Measurements from ENCODE around the gene KPNA3. TPM values are rescaled to one million over a fixed set of nuclear protein-coding genes. Genes with fewer than 3 reads are reported as not detected.
"Not testable (repeated sequence)": the region's sequence is repeated elsewhere in the genome, so short reads cannot be mapped to it uniquely, and the experiment has no call there.

KPNA3 gene
- polyA plus RNA-seq, 3 donors = 31.2 to 32.3 (median 31.6) TPM

- DNase-seq = no peak
Observed at GRCh38 chr13:49760558-49760957, 31.9 kb downstream of the KPNA3 start.

- DNase-seq = no peak
Observed at GRCh38 chr13:49759503-49759902, 33.0 kb downstream of the KPNA3 start.

DNA sequence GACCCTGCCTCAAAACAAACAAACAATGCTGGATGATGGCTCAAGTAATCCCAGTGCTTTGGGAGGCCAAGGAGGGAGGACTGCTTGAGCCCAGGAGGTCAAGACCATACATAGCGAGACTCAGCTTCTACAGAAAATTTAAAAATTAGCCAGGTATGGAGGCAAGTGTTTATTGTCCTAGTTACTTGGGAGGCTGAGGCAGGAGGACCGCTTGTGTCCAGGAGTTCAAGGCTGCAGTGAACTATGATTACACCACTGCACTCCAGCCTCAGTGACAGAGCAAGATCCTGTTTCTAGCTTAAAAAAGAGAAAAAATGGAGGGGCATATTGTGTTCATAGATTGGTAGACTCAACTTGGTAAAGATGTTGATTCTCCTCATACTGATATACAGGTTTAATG is 36.2 kb downstream of the KPNA3 start:
- DNase-seq = no peak

DNA sequence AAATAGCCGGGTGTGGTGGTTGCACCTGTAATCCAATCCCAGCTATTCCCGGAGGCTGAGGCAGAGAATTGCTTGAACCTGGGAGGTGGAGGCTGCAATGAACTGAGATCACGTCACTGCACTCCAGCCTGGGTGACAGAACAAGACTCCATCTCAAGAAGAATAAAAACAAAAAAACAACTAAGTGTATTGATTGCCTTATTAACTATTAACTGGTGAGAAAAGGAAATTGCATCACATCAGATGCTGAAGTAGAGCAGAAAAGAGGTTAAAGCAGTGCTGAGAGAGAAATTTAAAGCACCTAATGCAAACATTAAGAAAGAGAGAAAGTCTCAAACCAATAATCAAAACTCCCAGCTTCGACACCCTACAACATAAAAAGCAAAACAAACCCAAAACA is 38.3 kb downstream of the KPNA3 start:
- DNase-seq = no peak

DNA sequence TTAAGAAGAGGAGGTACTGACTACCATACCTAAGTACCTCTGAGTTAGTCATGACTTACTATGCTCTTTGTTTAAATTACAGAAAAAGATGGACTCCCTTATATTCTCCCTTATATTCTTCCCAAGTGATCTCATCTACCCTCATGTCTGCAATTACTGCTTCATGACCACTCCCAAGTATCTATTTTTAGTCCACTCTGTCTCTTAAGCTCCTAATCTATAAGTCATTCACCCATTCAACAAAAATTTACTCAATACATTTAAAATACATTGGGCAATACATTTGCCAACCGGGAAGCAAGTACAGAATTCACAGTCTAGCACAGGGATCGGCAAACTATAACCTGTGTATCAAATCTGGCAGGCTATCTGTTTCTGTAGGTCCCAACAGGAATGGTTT is 42.6 kb downstream of the KPNA3 start:
- no peak for DNase-seq

DNA sequence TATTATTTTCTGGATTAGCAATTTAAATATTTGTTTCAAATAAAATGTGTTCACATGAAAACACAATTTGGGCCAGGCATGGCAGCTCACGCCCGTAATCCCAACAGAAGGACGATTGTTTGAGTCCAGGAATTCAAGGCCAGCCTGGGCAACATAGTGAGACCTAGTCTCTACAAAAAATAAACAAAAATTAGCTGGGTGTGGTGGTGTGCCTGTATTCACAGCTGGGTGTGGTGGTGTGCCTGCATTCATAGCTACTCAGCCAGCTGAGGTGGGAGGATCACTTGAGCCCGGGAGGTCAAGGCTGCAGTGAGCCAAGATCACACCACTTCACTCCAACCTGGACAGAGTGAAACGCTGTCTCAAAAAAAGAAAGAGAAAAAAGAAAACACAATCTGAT is 46.4 kb downstream of the KPNA3 start:
- no peak for DNase-seq

GRCh38 chr13:49740870-49741269 is 51.6 kb downstream of the KPNA3 start:
- no peak for DNase-seq

GRCh38 chr13:49739498-49740187 is 52.8 kb downstream of the KPNA3 start:
- no peak for DNase-seq

DNA sequence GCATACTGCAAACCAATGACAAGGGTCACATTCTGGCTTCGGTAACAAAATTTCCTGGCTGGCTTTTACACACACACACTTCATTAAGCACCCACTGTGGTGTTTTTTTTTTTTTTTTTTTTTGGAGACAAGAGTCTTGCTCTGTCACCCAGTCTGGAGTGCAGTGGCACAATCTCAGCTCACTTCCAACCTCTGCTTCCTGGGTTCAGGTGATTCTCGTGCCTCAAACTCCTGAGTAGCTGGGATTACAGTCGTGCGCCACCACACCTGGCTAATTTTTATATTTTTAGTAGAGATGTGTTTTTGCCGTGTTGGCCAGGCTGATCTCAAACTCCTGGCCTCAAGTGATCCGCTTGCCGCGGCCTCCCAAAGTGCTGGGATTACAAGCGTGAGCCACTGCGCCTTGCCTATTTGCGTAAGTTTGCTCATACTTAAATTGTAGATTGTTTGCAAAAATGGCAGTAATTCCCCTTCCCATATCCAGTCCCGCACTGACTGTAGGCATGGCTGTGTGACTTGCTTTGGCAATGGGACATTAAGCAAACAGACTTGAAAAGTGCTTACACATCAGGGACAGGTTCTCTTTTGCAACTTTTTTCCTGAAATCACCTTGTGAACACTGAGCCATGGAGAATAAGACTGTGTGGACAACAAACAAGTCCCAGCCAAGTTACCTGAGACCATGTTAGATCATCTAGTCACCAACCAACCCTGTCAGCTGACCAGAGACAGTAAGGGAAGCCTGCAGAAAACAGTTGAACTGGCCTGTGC is 59.1 kb downstream of the KPNA3 start:
- DNase-seq = no peak

DNA sequence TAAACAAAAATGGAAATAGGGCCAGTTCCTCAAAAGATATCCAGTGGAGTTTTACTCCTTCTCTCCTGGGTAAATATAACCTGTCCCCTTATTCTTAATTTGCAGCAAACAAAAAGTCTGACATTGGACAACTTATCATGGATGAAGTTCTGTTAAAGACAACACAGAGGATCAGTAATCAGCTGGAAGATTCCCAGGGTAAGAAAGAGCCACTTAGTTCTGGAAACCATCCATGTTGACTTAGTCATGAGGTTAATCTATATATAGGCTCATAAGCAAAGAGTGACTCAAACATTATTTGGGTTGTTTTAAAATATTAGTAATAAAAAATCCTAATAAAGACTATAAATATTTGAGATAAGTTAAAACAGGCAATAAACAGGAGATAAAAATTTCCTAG is 60.7 kb downstream of the KPNA3 start:
- DNase-seq = no peak

DNA sequence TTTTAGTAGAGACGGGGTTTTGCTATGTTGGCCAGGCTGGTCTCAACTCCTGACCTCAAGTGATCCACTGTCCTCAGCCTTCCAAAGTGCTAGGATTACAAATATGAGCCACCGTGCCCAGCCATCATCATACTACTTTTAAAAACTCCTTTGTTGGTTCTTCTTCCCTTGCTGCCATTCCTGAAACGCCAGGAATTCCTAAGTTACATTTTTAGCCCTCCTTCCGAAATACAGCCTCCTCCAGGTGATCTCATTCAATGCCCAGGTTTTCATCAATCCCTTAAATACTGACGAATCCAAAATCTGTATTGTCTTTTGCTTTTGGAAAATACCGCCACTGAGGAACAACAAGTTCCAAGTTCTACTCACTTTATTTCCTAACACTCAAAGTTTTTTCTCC is 75.9 kb downstream of the KPNA3 start:
- no peak for DNase-seq

DNA sequence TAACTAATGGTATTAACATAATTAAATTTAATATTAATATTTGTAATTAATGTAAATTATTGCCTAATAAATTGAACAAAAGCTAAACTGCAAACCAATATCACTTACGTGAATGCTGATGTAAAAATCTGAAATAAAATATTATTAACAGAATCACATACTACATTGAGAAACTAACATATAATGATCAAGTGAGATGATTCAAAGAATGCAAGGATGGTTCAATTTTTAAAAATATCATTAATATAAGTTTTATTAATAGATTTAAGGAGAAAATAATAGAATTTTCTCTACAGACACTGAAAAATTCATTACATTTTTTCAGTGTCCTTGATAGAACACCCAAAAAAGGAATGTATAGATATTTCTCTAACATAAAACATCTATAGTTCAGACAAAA is 77.7 kb downstream of the KPNA3 start:
- DNase-seq = no peak

- no peak for DNase-seq
Observed at GRCh38 chr13:49711218-49711863, 81.1 kb downstream of the KPNA3 start.

DNA sequence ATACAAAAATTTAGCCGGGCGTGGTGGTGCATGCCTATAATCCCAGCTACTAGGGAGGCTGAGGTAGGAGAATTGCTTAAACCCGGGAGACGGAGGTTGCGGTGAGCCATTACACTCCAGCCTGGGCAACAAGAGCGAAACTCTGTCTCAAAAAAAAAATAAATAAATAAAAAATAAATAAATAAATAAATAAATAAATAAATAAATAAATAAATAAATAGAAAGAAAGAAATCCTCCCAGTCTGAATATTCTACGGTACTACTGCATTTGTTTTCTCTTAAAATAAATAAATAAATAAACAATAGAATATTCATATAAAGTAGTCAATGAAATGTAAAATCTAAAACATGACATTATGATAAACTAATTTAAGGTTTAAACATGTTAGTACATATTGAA is 88.2 kb downstream of the KPNA3 start:
- DNase-seq = not testable (repeated sequence)

DNA sequence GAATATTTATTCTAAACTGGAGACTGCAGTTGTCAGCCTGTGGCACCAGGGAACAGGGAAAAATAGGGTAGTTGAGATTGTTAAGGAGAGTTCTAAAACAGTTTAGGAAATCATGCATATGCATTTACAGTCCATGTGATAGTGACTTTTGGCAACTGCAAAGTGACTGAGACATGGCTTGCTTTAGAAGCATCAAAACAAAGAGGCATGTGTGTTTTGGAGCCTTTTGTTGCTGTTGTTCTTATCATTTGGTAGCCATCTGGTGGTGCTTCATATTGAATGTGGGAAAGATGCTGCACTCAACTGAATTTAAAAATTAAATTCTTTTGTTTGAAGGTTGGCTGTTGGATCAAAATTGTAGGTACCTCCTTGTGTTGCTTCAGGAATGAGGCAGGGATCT is 91.0 kb downstream of the KPNA3 start:
- no peak for DNase-seq

DNA sequence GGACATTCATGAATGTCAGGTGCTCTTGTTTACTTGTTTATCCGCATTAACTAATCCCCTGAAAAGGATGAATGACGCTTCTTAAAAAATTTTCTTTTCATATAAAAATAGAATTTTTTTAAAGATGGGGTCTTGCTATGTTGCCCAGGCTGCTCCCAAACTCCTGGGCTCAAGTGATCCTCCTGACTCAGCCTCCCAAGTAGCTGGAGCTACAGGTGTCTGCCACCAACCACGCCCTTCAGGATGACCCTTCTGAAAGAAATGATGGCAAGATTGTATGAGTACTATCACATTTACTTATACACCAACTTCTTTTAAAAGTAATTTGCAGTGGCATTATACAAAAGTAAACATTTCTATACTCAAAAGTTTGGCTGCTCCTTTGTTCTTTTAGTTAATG is 95.0 kb downstream of the KPNA3 start:
- DNase-seq = no peak

- DNase-seq = no peak
Observed at GRCh38 chr13:49694446-49694845, 98.0 kb downstream of the KPNA3 start.

GRCh38 chr13:49693877-49694276 is 98.6 kb downstream of the KPNA3 start:
- no peak for DNase-seq

- no peak for DNase-seq
Observed at GRCh38 chr13:49693191-49693733, 99.2 kb downstream of the KPNA3 start.

- peak; percentile 94 for DNase-seq
Observed at GRCh38 chr13:49690995-49691784, 101.3 kb downstream of the KPNA3 start, which contains the start of gene EBPL. Gene EBPL (minus strand): TSS chr13:49691486. CDS start chr13:49691424, 62 bp downstream.

DNA sequence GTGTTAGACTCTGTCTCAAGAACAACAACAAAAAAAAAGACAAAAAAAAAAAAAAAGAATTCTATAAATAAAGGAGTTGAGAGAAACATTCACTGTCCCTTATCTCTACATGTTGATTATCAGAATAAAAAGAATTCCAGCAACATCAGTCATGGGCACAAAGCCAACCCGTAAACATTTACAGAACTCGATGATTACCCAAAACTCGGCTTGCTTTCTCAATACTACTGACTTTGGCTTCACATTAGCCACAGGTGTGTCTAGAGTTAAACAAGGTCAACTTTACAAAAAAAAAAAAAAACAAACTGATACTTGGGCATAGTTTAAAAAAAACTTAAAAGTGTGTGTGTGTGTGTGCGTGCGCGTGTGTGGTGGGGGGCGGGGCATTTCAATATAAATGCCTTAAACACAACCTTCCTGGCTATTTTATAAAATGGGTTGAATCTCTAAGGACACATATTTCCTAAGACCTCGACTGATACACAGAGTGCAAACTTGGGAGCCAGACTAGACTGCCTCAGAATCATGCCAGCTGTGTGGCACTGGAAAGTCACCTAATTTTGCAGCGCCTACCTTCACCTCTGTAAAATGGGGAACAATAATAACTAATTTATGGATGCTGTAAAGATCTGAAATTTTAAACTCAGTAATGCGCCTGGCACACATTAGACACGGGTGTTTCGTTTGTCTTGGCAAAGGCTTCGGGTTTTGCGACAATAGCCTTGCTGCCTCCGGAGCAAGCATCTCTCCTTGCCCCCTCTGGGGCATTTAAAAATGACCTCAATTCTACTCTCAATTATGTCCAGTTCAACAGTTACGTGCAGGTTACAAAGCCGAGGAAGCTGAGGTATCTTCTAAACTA is 102.1 kb downstream of the KPNA3 start:
- DNase-seq = peak; percentile 12
